Psoas muscle (tissue), 8 donors: ENCODE measurements around the gene ALG12. TPM values are rescaled to one million over a fixed set of nuclear protein-coding genes. Genes with fewer than 3 reads are reported as not detected.

ENCODE experiments used
- ATAC-seq, 4 donors: fragments of 200-7000 bp; cut with Tn5 transposase; one replicate each; pipeline ENCODE4 v1.9.1; 2020; ENCODE audit warnings: moderate library complexity in 3 of 4, mild to moderate bottlenecking in 2 of 4
- DNase-seq, 2 donors: peaks; one replicate each; pipeline ENCODE4 v3.0.0-alpha.2; 2020
- H3K27ac ChIP-seq: fragments of 200-600 bp; one replicate; pipeline ENCODE4 v1.8.0; 2022
- H3K27me3 ChIP-seq, 3 donors: fragments of 200-600 bp in 1 of 3; one replicate each; pipeline versions ENCODE4 v1.6.1 to v1.8.0; 2013 to 2022; ENCODE audit warnings: low read length in 2 of 3, mild to moderate bottlenecking in 2 of 3, moderate library complexity in 1 of 3; ENCODE audit not compliant: insufficient read depth in 3 of 3
- H3K36me3 ChIP-seq, 2 donors: fragments of 200-600 bp in 1 of 2; one replicate each; pipeline versions ENCODE4 v1.6.1 to v1.8.0; 2013 to 2022; ENCODE audit warnings: low read depth in 1 of 2, mild to moderate bottlenecking in 1 of 2, moderate library complexity in 1 of 2; ENCODE audit not compliant: insufficient read depth in 1 of 2
- H3K4me1 ChIP-seq: fragments of 200-600 bp; one replicate; pipeline ENCODE4 v1.8.0; 2022
- H3K4me3 ChIP-seq: fragments of 200-600 bp; one replicate; pipeline ENCODE4 v1.8.0; 2022; ENCODE audit warnings: mild to moderate bottlenecking
- H3K9me3 ChIP-seq: fragments of 200-600 bp; one replicate; pipeline ENCODE4 v1.8.0; 2022
- WGBS, 3 donors: extraction: QIAGEN DNeasy Blood & Tissue Kit; methylation state at CpG; one replicate each; pipeline versions ENCODE4 v1.1.6 to v1.1.7; 2013; 5-methylcytosine and 5-hydroxymethylcytosine counted together
- intact Hi-C, 2 donors: fragments of 100-400 bp; cut with DNase I; formaldehyde crosslinking; loops; one replicate each; pipeline versions ENCODE4 v1.11.0 to v1.14.2; 2022
- polyA plus RNA-seq, 3 donors: library from polyadenylated mRNA; stranded (reverse); fragments of 200-250 nt; gene quantifications; one replicate each; pipeline ENCODE4 v1.2.3, GENCODE V29; 2013
- total RNA-seq, 4 donors: library from RNA; stranded (reverse); fragmentation: NEBNext Ultra II Directional in 2 of 4; extraction: Animal tissue kit (Norgen Biotek cat#: 25700) in 2 of 4; gene quantifications; one replicate each; pipeline versions ENCODE4 v1.2.1 to v1.2.4, GENCODE V29; 2021 to 2023
- TF ChIP-seq, protein P1 (sequence below): fragments of 200-600 bp; IDR thresholded peaks from one replicate; pipeline ENCODE4 v1.8.0; 2022; ENCODE audit warnings: antibody characterized with exemption
- donor health status: healthy with polysubstance abuse.
- donor health status: DM: no; HTN: no; CAD: no; lungs with moderate emphysema.
- donor health status: Bipolar disorder and iron deficiency.
- donor health status: healthy.
- donor health status: DM: yes; HTN: yes; CAD: no.
- donor health status: DM: no; HTN: no; CAD: no.
- donor health status: DM: no; HTN: no; CAD: no.
- donor health status: DM: yes; HTN: yes; CAD: no.

The ALG12 gene
- total and polyA plus RNA-seq, 7 donors = 6.5 to 11.0 (median 8.2) TPM

DNA sequence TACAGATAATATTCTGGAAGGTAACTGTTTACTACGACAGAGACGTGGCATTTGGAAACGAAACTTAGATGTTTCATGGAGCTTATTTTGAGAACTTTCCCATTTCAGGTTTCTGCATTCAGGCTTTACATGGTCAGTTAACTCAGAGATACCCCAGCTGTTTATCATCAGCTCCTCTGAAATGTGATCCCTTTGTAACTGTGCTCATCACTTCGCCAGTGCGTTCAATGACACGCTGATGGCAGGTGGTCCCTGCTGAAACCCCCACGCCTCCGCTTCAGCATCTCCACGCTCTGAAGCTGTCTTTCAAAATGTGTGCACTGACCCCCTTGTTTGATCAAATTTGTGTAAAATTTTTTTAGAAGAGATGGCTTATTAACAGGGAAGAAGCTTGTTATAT is 30.5 kb downstream of the ALG12 start:
- TF ChIP-seq, protein P1, sequence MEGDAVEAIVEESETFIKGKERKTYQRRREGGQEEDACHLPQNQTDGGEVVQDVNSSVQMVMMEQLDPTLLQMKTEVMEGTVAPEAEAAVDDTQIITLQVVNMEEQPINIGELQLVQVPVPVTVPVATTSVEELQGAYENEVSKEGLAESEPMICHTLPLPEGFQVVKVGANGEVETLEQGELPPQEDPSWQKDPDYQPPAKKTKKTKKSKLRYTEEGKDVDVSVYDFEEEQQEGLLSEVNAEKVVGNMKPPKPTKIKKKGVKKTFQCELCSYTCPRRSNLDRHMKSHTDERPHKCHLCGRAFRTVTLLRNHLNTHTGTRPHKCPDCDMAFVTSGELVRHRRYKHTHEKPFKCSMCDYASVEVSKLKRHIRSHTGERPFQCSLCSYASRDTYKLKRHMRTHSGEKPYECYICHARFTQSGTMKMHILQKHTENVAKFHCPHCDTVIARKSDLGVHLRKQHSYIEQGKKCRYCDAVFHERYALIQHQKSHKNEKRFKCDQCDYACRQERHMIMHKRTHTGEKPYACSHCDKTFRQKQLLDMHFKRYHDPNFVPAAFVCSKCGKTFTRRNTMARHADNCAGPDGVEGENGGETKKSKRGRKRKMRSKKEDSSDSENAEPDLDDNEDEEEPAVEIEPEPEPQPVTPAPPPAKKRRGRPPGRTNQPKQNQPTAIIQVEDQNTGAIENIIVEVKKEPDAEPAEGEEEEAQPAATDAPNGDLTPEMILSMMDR = no peak
- no peaks in the 10 kb centered on the region for H3K27me3 ChIP-seq
- H3K36me3 ChIP-seq = peaks cover 0 to 54% of the 10 kb centered on the region in 2 donors

DNA sequence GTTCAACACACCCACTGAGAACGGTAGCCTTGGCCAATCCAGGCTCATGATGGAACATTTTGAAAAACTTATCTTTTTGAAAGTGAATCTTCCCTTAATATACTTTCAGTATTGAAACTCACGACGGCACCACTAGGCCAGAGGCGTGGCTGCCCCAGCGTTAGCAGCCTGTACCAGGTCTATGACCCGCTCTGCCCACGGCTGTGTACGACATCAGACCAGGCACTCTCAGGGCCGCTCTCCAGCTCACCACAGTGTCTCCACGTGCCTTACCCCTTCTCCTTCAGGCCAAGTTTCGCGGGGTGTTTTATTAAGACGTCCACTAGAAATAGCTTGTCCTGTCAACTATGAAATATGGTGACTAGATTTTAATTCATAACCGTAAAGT is 31.2 kb downstream of the ALG12 start:
- H3K4me1 ChIP-seq = no peaks in the 10 kb centered on the region
- intact Hi-C loops = no loop called here
- H3K36me3 ChIP-seq = peaks cover 0 to 54% of the 10 kb centered on the region in 2 donors
- H3K4me3 ChIP-seq = no peak overlapping the region
- H3K27me3 ChIP-seq = no peaks in the 10 kb centered on the region
- ATAC-seq = no peak
- TF ChIP-seq, protein P1 = no peak
- WGBS, 3 donors = 94 to 98% (median 94%) methylated on average over 14 of the region's 14 CpGs
- DNase-seq = no peak
- H3K9me3 ChIP-seq = no peaks in the 10 kb centered on the region
- no peak overlapping the region for H3K27ac ChIP-seq

More for the DNA sequence above, 30.5 kb downstream of the ALG12 start:
- intact Hi-C loops = no loop called here
- DNase-seq (no peak), ATAC-seq (no peak)
- H3K4me1 ChIP-seq = peaks cover 5% of the 10 kb centered on the region
- H3K4me3 ChIP-seq = no peak overlapping the region
- 78 to 83% (median 80%) methylated on average over 9 of the region's 9 CpGs for WGBS, 3 donors
- H3K27ac ChIP-seq = no peak overlapping the region
- H3K9me3 ChIP-seq = no peaks in the 10 kb centered on the region

DNA sequence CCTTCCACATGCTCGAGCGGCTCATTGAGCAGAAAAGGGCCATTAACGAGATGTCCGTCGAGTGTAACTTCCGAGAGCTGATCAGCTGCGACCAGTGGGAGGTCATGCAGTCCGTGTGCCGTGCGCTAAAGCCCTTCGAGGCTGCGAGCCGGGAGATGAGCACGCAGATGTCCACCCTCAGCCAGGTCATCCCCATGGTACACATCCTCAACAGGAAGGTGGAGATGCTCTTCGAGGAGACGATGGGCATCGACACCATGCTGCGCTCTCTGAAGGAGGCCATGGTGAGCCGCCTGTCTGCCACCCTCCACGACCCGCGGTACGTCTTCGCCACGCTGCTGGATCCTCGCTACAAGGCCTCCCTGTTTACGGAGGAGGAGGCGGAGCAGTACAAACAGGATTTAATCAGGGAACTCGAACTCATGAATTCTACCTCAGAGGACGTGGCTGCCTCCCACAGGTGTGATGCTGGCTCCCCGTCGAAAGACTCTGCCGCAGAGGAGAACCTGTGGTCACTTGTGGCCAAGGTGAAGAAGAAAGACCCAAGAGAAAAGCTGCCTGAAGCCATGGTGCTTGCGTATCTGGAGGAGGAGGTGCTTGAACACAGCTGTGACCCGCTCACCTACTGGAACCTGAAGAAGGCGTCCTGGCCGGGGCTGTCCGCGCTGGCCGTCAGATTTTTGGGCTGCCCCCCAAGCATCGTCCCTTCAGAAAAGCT is 31.7 kb downstream of the ALG12 start:
- Histone ChIP-seq H3K4me1 (no peaks in the 10 kb centered on the region), H3K27me3 (no peaks in the 10 kb centered on the region), H3K36me3 (peaks cover 0 to 54% of the 10 kb centered on the region in 2 donors), H3K27ac (no peak overlapping the region), H3K4me3 (no peak overlapping the region), H3K9me3 (no peaks in the 10 kb centered on the region)
- TF ChIP-seq, protein P1 = no peak
- ATAC-seq = no peak
- no peak for DNase-seq
- intact Hi-C loops = no loop called here
- 96 to 99% (median 97%) methylated on average over 41 of the region's 41 CpGs for WGBS, 3 donors

DNA sequence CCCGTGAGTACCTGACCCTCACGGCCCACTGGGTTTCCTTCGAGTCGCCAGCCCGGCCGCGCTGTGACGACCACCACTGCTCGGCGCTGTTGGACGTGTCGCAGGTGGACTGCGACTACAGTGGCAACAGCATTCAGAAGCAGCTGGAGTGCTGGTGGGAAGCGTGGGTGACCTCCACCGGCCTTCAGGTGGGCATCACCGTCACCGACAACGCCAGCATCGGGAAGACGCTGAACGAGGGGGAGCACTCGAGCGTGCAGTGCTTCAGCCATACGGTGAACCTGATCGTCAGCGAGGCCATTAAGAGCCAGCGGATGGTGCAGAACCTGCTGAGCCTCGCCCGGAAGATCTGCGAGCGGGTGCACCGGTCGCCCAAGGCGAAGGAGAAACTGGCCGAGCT is 32.4 kb downstream of the ALG12 start:
- H3K9me3 ChIP-seq = no peaks in the 10 kb centered on the region
- ATAC-seq (no peak), DNase-seq (no peak)
- intact Hi-C loops = no loop called here
- H3K27me3 ChIP-seq = no peaks in the 10 kb centered on the region
- 97 to 99% (median 98%) methylated on average over 35 of the region's 35 CpGs for WGBS, 3 donors
- no peak overlapping the region for H3K27ac ChIP-seq
- TF ChIP-seq, protein P1 = no peak
- no peak overlapping the region for H3K4me3 ChIP-seq
- no peaks in the 10 kb centered on the region for H3K4me1 ChIP-seq
- peaks cover 0 to 54% of the 10 kb centered on the region in 2 donors for H3K36me3 ChIP-seq

DNA sequence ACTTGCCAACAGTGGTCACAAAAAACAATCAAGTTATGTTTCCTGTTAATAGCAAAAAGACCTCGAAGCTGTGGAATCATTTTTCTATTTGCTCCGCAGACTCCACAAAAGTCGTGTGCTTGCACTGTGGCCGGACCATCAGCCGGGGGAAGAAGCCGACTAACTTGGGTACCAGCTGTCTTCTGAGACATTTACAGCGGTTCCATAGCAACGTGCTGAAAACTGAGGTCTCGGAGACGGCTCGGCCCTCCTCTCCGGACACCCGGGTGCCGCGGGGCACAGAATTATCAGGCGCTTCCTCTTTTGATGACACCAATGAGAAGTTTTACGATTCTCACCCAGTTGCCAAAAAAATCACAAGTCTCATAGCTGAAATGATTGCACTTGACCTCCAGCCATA is 33.0 kb downstream of the ALG12 start:
- Histone ChIP-seq H3K4me3 (no peak overlapping the region), H3K4me1 (no peaks in the 10 kb centered on the region), H3K36me3 (peaks cover 0 to 49% of the 10 kb centered on the region in 2 donors), H3K27me3 (no peaks in the 10 kb centered on the region), H3K9me3 (no peaks in the 10 kb centered on the region), H3K27ac (no peak overlapping the region)
- TF ChIP-seq, protein P1 = no peak
- intact Hi-C loops = no loop called here
- WGBS, 3 donors = 97 to 98% (median 98%) methylated on average over 17 of the region's 17 CpGs
- no peak for DNase-seq
- ATAC-seq = no peak
